ENCODE results near the gene ABLIM3.

GRCh38 chr5:149239917-149240316 is 98.6 kb downstream of the ABLIM3 start:
- TF ChIP-seq CTCF (IDR thresholded peaks at IDR 0.05; ENCODE audit: extremely low read depth in 1 of 2, insufficient read depth in 1 of 2, low read depth in 1 of 2, low read length in 2 of 2) (no peak), POLR2A (IDR thresholded peaks at IDR 0.05; ENCODE audit: low read depth, low read length) (no peak), EZH2 (IDR thresholded peaks at IDR 0.05; ENCODE audit: borderline replicate concordance, low read depth, low read length, severe bottlenecking) (no peak), POLR2AphosphoS5 (IDR thresholded peaks at IDR 0.05; ENCODE audit: insufficient read depth, low read depth, low read length) (no peak)
